Erythroblast (primary cell): ENCODE data around the gene CTSH.

Experiments used
- DNase-seq, 2 experiments: peaks; one replicate each; lab custom pipeline; 2025; lab: John Stamatoyannopoulos, UW
- GATA1 ChIP-seq: IDR thresholded peaks from 2 replicates; pipeline ENCODE4 v1.6.1; 2011; ENCODE audit warnings: low read depth, mild to moderate bottlenecking, control low read depth, low read length, moderate library complexity
- POLR2A ChIP-seq: IDR thresholded peaks from 2 replicates; pipeline ENCODE4 v1.6.1; 2011; ENCODE audit warnings: mild to moderate bottlenecking, low read length

Gene CTSH

GRCh38 chr15:78983146-78983918 lies 38.5 kb upstream of the CTSH start:
- no peak for DNase-seq
- TF ChIP-seq POLR2A (no peak), GATA1 (no peak)

GRCh38 chr15:78982736-78983135 lies 37.9 kb upstream of the CTSH start:
- TF ChIP-seq POLR2A = no peak
- no peak for TF ChIP-seq GATA1
- DNase-seq = no peak

GRCh38 chr15:78981532-78982313 lies 36.9 kb upstream of the CTSH start:
- TF ChIP-seq GATA1 (no peak), POLR2A (no peak)
- no peak for DNase-seq

GRCh38 chr15:78979456-78980320 lies 34.8 kb upstream of the CTSH start:
- DNase-seq = peak; percentile 45 to 63
- no peak for TF ChIP-seq POLR2A
- no peak for TF ChIP-seq GATA1

GRCh38 chr15:78978601-78979179 lies 33.8 kb upstream of the CTSH start:
- TF ChIP-seq POLR2A (no peak), GATA1 (no peak)
- no peak for DNase-seq

GRCh38 chr15:78977591-78978347 lies 32.9 kb upstream of the CTSH start:
- no peak for DNase-seq
- TF ChIP-seq POLR2A (no peak), GATA1 (no peak)

GRCh38 chr15:78977091-78977571 lies 32.3 kb upstream of the CTSH start:
- no peak for DNase-seq
- TF ChIP-seq POLR2A (no peak), GATA1 (no peak)

- DNase-seq = no peak
- no peak for TF ChIP-seq GATA1
These were observed 31.8 kb upstream of the CTSH start for GRCh38 chr15:78976691-78977090.

GRCh38 chr15:78974272-78974918 lies 29.5 kb upstream of the CTSH start:
- DNase-seq = no peak
- TF ChIP-seq GATA1 (no peak), POLR2A (no peak)

GRCh38 chr15:78969687-78970349 lies 25.0 kb upstream of the CTSH start:
- no peak for DNase-seq
- TF ChIP-seq GATA1 (no peak), POLR2A (no peak)

- no peak for TF ChIP-seq POLR2A
- no peak for TF ChIP-seq GATA1
- no peak for DNase-seq
These were observed 23.9 kb upstream of the CTSH start for GRCh38 chr15:78968539-78969271.
